Activated CD4-positive, alpha-beta T cell treated with anti-CD3 and anti-CD28 coated beads, Interleukin-2, amount 10 ng/mL, durations not matched to agents 7 days and 5 days (primary cell): ENCODE data around the gene TTYH3. TPM values are rescaled to one million over a fixed set of nuclear protein-coding genes. Genes with fewer than 3 reads are reported as not detected.

Experiments
- CTCF ChIA-PET: fragments of 350-600 bp; sonication (Branson Sonifier 250); formaldehyde crosslinking; loops from one replicate; lab custom pipeline; 2021; ENCODE audit warnings: antibody characterized with exemption; lab: Charles Lee
- POLR2A ChIA-PET: fragments of 350-600 bp; sonication (Branson Sonifier 250); formaldehyde crosslinking; loops from one replicate; lab custom pipeline; 2021; ENCODE audit warnings: antibody characterized with exemption; lab: Charles Lee
- DNase-seq: peaks from one replicate; pipeline ENCODE4 v3.0.0-alpha.2; 2020
- H3K27ac Mint-ChIP-seq: one replicate; pipeline ENCODE4 v1.8.0; 2021; ENCODE audit warnings: mild to moderate bottlenecking, moderate library complexity, mixed read lengths
- H3K27me3 Mint-ChIP-seq: one replicate; pipeline ENCODE4 v1.8.0; 2021; ENCODE audit warnings: mixed read lengths
- H3K36me3 Mint-ChIP-seq: one replicate; pipeline ENCODE4 v1.8.0; 2021; ENCODE audit warnings: low read depth, mixed read lengths
- H3K4me1 Mint-ChIP-seq: one replicate; pipeline ENCODE4 v1.8.0; 2021; ENCODE audit warnings: mixed read lengths
- H3K4me3 Mint-ChIP-seq: one replicate; pipeline ENCODE4 v1.8.0; 2021; ENCODE audit warnings: mild to moderate bottlenecking, moderate library complexity, mixed read lengths
- H3K9me3 Mint-ChIP-seq: one replicate; pipeline ENCODE4 v1.8.0; 2021; ENCODE audit warnings: mixed read lengths
- total RNA-seq, 2 experiments: library from RNA; stranded (reverse); gene quantifications; one replicate each; pipeline ENCODE4 v1.2.3, GENCODE V29; 2021

TTYH3 gene
- total RNA-seq, 2 experiments from 2014 or later = 17.2 to 19.7 TPM

GRCh38 chr7:2701832-2702593 lies 70.2 kb downstream of the TTYH3 start:
- ChIA-PET POLR2A (interaction anchor here (0.6 kb wide), 1 partner anchor 179 kb away, joined by 5 read pairs; no protein-coding TSS in a partner anchor), CTCF (interaction anchor here (1.8 to 6.8 kb wide), 2 partner anchors 9 to 21 kb away, joined by 4 to 84 read pairs; no protein-coding TSS in a partner anchor)
- Mint-ChIP-seq H3K4me3 (no peak overlapping the region), H3K4me1 (peaks cover 38% of the 10 kb centered on the region), H3K36me3 (no peaks in the 10 kb centered on the region), H3K27me3 (peaks cover 7% of the 10 kb centered on the region), H3K27ac (peak overlapping the region; percentile 13), H3K9me3 (no peaks in the 10 kb centered on the region)
- no peak for DNase-seq

GRCh38 chr7:2702594-2702957 lies 70.8 kb downstream of the TTYH3 start:
- no peak for DNase-seq
- Mint-ChIP-seq H3K36me3 (no peaks in the 10 kb centered on the region), H3K4me1 (peaks cover 35% of the 10 kb centered on the region), H3K27me3 (peaks cover 4% of the 10 kb centered on the region), H3K9me3 (no peaks in the 10 kb centered on the region), H3K4me3 (no peak overlapping the region), H3K27ac (no peak overlapping the region)
- ChIA-PET CTCF (interaction anchor here (1.8 to 6.8 kb wide), 2 partner anchors 8 to 21 kb away, joined by 4 to 84 read pairs; no protein-coding TSS in a partner anchor), POLR2A (no interaction called here)

- Mint-ChIP-seq H3K36me3 (no peaks in the 10 kb centered on the region), H3K27ac (no peak overlapping the region), H3K4me1 (peaks cover 24% of the 10 kb centered on the region), H3K9me3 (no peaks in the 10 kb centered on the region), H3K27me3 (peaks cover 4% of the 10 kb centered on the region), H3K4me3 (no peak overlapping the region)
- CTCF ChIA-PET = interaction anchor here (0.7 to 1.0 kb wide), 3 partner anchors 13 to 35 kb away, joined by 3 to 8 read pairs (median 4); no protein-coding TSS in a partner anchor
- DNase-seq = no peak
- POLR2A ChIA-PET = no interaction called here
Observed at GRCh38 chr7:2705371-2706096, 73.7 kb downstream of the TTYH3 start.

- H3K9me3 Mint-ChIP-seq = no peaks in the 10 kb centered on the region
- no peaks in the 10 kb centered on the region for H3K36me3 Mint-ChIP-seq
- DNase-seq = no peak
- H3K4me3 Mint-ChIP-seq = no peak overlapping the region
- H3K27me3 Mint-ChIP-seq = peaks cover 4% of the 10 kb centered on the region
- peaks cover 28% of the 10 kb centered on the region for H3K4me1 Mint-ChIP-seq
- CTCF ChIA-PET = interaction anchor here (1.3 kb wide), 1 partner anchor 36 kb away, joined by 5 read pairs; no protein-coding TSS in a partner anchor
- POLR2A ChIA-PET = no interaction called here
- no peak overlapping the region for H3K27ac Mint-ChIP-seq
Observed at GRCh38 chr7:2706685-2707126, 74.9 kb downstream of the TTYH3 start.

GRCh38 chr7:2707481-2707880 lies 75.7 kb downstream of the TTYH3 start:
- ChIA-PET CTCF (interaction anchor here (1.3 to 6.4 kb wide), 2 partner anchors 8 to 37 kb away, joined by 5 to 84 read pairs; no protein-coding TSS in a partner anchor), POLR2A (interaction anchor here (0.6 kb wide), 1 partner anchor 127 kb away, joined by 4 read pairs; no protein-coding TSS in a partner anchor)
- Mint-ChIP-seq H3K4me1 (peaks cover 29% of the 10 kb centered on the region), H3K27me3 (no peaks in the 10 kb centered on the region), H3K36me3 (no peaks in the 10 kb centered on the region), H3K9me3 (no peaks in the 10 kb centered on the region), H3K27ac (no peak overlapping the region), H3K4me3 (no peak overlapping the region)
- DNase-seq = no peak

- H3K9me3 Mint-ChIP-seq = no peaks in the 10 kb centered on the region
- POLR2A ChIA-PET = interaction anchor here (0.6 kb wide), 1 partner anchor 126 kb away, joined by 4 read pairs; no protein-coding TSS in a partner anchor
- DNase-seq = no peak
- H3K27ac Mint-ChIP-seq = no peak overlapping the region
- H3K4me1 Mint-ChIP-seq = peaks cover 29% of the 10 kb centered on the region
- CTCF ChIA-PET = interaction anchor here (1.3 to 6.4 kb wide), 5 partner anchors 9 to 38 kb away, joined by 5 to 84 read pairs (median 36); partner anchors contain the start of gene AMZ1
- H3K4me3 Mint-ChIP-seq = no peak overlapping the region
- H3K27me3 Mint-ChIP-seq = no peaks in the 10 kb centered on the region
- no peaks in the 10 kb centered on the region for H3K36me3 Mint-ChIP-seq
Observed at GRCh38 chr7:2708041-2708440, 76.3 kb downstream of the TTYH3 start.

GRCh38 chr7:2708547-2709310 lies 76.9 kb downstream of the TTYH3 start:
- no peaks in the 10 kb centered on the region for H3K36me3 Mint-ChIP-seq
- H3K4me1 Mint-ChIP-seq = peaks cover 35% of the 10 kb centered on the region
- CTCF ChIA-PET = interaction anchor here (0.6 to 6.4 kb wide), 25 partner anchors 9 to 1157 kb away, joined by 3 to 84 read pairs (median 5); partner anchors contain the start of gene AMZ1
- H3K9me3 Mint-ChIP-seq = no peaks in the 10 kb centered on the region
- H3K4me3 Mint-ChIP-seq = no peak overlapping the region
- POLR2A ChIA-PET = no interaction called here
- DNase-seq = no peak
- H3K27me3 Mint-ChIP-seq = peaks cover 3% of the 10 kb centered on the region
- no peak overlapping the region for H3K27ac Mint-ChIP-seq

GRCh38 chr7:2709553-2710285 lies 77.9 kb downstream of the TTYH3 start:
- peak; percentile 84 for DNase-seq
- Mint-ChIP-seq H3K4me3 (peak overlapping the region; percentile 43), H3K27me3 (peaks cover 7% of the 10 kb centered on the region), H3K9me3 (no peaks in the 10 kb centered on the region), H3K27ac (peak overlapping the region; percentile 54), H3K4me1 (peaks cover 45% of the 10 kb centered on the region), H3K36me3 (peaks cover 4% of the 10 kb centered on the region)
- ChIA-PET POLR2A (interaction anchor here (1.3 to 2.3 kb wide), 2 partner anchors 10 to 38 kb away, joined by 5 to 8 read pairs; no protein-coding TSS in a partner anchor), CTCF (interaction anchor here (0.5 to 6.4 kb wide), 48 partner anchors 10 to 1156 kb away, joined by 3 to 84 read pairs (median 5); partner anchors contain the start of gene AMZ1)

GRCh38 chr7:2710286-2710655 lies 78.5 kb downstream of the TTYH3 start:
- no peaks in the 10 kb centered on the region for H3K9me3 Mint-ChIP-seq
- H3K4me1 Mint-ChIP-seq = peaks cover 50% of the 10 kb centered on the region
- H3K4me3 Mint-ChIP-seq = peak overlapping the region; percentile 13
- peak overlapping the region; percentile 82 for H3K27ac Mint-ChIP-seq
- ChIA-PET POLR2A (interaction anchor here (1.3 to 2.3 kb wide), 2 partner anchors 11 to 39 kb away, joined by 5 to 8 read pairs; no protein-coding TSS in a partner anchor), CTCF (interaction anchor here (0.5 to 6.4 kb wide), 44 partner anchors 9 to 382 kb away, joined by 3 to 84 read pairs (median 5); partner anchors contain the start of gene AMZ1)
- H3K36me3 Mint-ChIP-seq = peaks cover 4% of the 10 kb centered on the region
- peaks cover 7% of the 10 kb centered on the region for H3K27me3 Mint-ChIP-seq
- DNase-seq = no peak

GRCh38 chr7:2710901-2711551 lies 79.2 kb downstream of the TTYH3 start:
- no peaks in the 10 kb centered on the region for H3K9me3 Mint-ChIP-seq
- ChIA-PET CTCF (interaction anchor here (0.5 to 6.4 kb wide), 25 partner anchors 9 to 503 kb away, joined by 3 to 84 read pairs (median 6); partner anchors contain the start of gene AMZ1), POLR2A (interaction anchor here (2.3 kb wide), 1 partner anchor 12 kb away, joined by 8 read pairs; no protein-coding TSS in a partner anchor)
- H3K36me3 Mint-ChIP-seq = peaks cover 4% of the 10 kb centered on the region
- peaks cover 7% of the 10 kb centered on the region for H3K27me3 Mint-ChIP-seq
- peak overlapping the region; percentile 82 for H3K27ac Mint-ChIP-seq
- peak; percentile 74 for DNase-seq
- H3K4me1 Mint-ChIP-seq = peaks cover 58% of the 10 kb centered on the region
- H3K4me3 Mint-ChIP-seq = peak overlapping the region; percentile 14
